DND-41 (cell line): ENCODE data around the gene BCL7A.

Source experiments
- ATAC-seq: fragments of 200-7000 bp; cut with Tn5 transposase; 3 replicates; pipeline ENCODE4 v1.9.1; 2021; ENCODE audit warnings: low read depth; ENCODE audit not compliant: insufficient read depth
- DNase-seq: peaks from one replicate; pipeline ENCODE4 v3.0.0-alpha.2; 2020
- H2AFZ ChIP-seq: 2 replicates; pipeline ENCODE4 v1.6.0; 2012; ENCODE audit warnings: low read depth, low read length
- H3K27ac ChIP-seq: 2 replicates; pipeline ENCODE4 v1.5.1; 2012; ENCODE audit warnings: low read length, inconsistent platforms
- H3K27me3 ChIP-seq: fragments of 200-600 bp; sonication (generic); 2 replicates; pipeline ENCODE4 v1.6.0; 2012; ENCODE audit warnings: low read length, mild to moderate bottlenecking, inconsistent platforms; ENCODE audit not compliant: insufficient read depth, poor library complexity
- H3K36me3 ChIP-seq: 2 replicates; pipeline ENCODE4 v1.5.1; 2012; ENCODE audit warnings: low read length, inconsistent platforms; ENCODE audit not compliant: insufficient read depth
- H3K4me1 ChIP-seq: 2 replicates; pipeline ENCODE4 v1.5.1; 2012; ENCODE audit warnings: mild to moderate bottlenecking, low read length; ENCODE audit not compliant: insufficient read depth
- H3K4me2 ChIP-seq: 2 replicates; pipeline ENCODE4 v1.6.0; 2012; ENCODE audit warnings: mild to moderate bottlenecking, moderate library complexity, low read length, inconsistent platforms; ENCODE audit not compliant: insufficient read depth
- H3K4me3 ChIP-seq, 2 experiments: fragments of 200-600 bp in 1 of 2; shearing (Covaris generic) in 1 of 2; 2 replicates each; pipeline ENCODE4 v1.5.1; 2012 to 2016; ENCODE audit warnings: inconsistent platforms in 2 of 2, low read length in 2 of 2, mild to moderate bottlenecking in 2 of 2, low read depth in 1 of 2, moderate library complexity in 1 of 2
- H3K79me2 ChIP-seq: 2 replicates; pipeline ENCODE4 v1.6.0; 2012; ENCODE audit warnings: low read length, inconsistent platforms; ENCODE audit not compliant: insufficient read depth
- H3K9ac ChIP-seq: 2 replicates; pipeline ENCODE4 v1.6.0; 2012; ENCODE audit warnings: low read depth, mild to moderate bottlenecking, inconsistent platforms, low read length, moderate library complexity
- H3K9me3 ChIP-seq: 2 replicates; pipeline ENCODE4 v1.5.1; 2012; ENCODE audit warnings: low read length, moderate library complexity, mild to moderate bottlenecking, inconsistent platforms; ENCODE audit not compliant: insufficient read depth, severe bottlenecking
- H4K20me1 ChIP-seq: 2 replicates; pipeline ENCODE4 v1.6.0; 2012; ENCODE audit warnings: low read length; ENCODE audit not compliant: insufficient read depth
- EZH2 ChIP-seq: IDR thresholded peaks from 3 replicates; pipeline ENCODE4 v1.6.1; 2012; ENCODE audit warnings: borderline replicate concordance, low read depth, mild to moderate bottlenecking, moderate library complexity, low read length, inconsistent platforms; ENCODE audit not compliant: severe bottlenecking
- TF ChIP-seq, protein P1 (sequence below): IDR thresholded peaks from 2 replicates; pipeline ENCODE4 v1.5.1; 2012; ENCODE audit warnings: borderline replicate concordance, low read length, moderate library complexity, mild to moderate bottlenecking; ENCODE audit not compliant: poor library complexity, severe bottlenecking; ENCODE audit errors: extremely low read depth

Gene BCL7A

DNA sequence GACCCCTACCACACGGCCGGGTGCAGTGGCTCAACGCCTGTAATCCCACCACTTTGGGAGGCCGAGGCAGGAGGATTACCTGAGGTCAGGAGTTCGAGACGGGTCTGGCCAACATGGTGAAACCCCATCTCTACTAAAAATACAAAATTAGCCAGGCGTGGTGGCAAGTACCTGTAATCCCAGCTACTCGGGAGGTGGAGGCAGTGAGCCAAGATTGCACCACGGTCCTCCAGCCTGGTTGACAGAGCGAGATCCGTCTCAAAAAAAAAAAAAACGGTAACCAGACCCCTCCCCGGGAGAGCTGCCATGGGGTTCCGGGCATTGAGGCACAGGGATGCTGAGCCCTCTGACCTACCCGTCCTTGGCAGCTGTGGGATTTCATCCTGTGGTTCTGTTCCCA lies 21.8 kb downstream of the BCL7A start:
- H3K9me3 ChIP-seq: no peaks in the 10 kb centered on the region
- H4K20me1 ChIP-seq: peaks cover 15% of the 10 kb centered on the region; the same call in 1 of the 2 replicates
- H3K4me3 ChIP-seq: no peak overlapping the region
- peaks cover 36% of the 10 kb centered on the region for H3K79me2 ChIP-seq
- no peak overlapping the region for H3K4me2 ChIP-seq
- no peak overlapping the region for H3K9ac ChIP-seq
- no peaks in the 10 kb centered on the region for H3K27me3 ChIP-seq
- H3K27ac ChIP-seq: no peak overlapping the region
- peaks cover 85% of the 10 kb centered on the region for H3K36me3 ChIP-seq
- TF ChIP-seq, protein P1, sequence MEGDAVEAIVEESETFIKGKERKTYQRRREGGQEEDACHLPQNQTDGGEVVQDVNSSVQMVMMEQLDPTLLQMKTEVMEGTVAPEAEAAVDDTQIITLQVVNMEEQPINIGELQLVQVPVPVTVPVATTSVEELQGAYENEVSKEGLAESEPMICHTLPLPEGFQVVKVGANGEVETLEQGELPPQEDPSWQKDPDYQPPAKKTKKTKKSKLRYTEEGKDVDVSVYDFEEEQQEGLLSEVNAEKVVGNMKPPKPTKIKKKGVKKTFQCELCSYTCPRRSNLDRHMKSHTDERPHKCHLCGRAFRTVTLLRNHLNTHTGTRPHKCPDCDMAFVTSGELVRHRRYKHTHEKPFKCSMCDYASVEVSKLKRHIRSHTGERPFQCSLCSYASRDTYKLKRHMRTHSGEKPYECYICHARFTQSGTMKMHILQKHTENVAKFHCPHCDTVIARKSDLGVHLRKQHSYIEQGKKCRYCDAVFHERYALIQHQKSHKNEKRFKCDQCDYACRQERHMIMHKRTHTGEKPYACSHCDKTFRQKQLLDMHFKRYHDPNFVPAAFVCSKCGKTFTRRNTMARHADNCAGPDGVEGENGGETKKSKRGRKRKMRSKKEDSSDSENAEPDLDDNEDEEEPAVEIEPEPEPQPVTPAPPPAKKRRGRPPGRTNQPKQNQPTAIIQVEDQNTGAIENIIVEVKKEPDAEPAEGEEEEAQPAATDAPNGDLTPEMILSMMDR: no peak
- no peak for TF ChIP-seq EZH2
- DNase-seq: no peak
- no peak for ATAC-seq
- no peak overlapping the region for H2AFZ ChIP-seq
- H3K4me1 ChIP-seq: no peaks in the 10 kb centered on the region

DNA sequence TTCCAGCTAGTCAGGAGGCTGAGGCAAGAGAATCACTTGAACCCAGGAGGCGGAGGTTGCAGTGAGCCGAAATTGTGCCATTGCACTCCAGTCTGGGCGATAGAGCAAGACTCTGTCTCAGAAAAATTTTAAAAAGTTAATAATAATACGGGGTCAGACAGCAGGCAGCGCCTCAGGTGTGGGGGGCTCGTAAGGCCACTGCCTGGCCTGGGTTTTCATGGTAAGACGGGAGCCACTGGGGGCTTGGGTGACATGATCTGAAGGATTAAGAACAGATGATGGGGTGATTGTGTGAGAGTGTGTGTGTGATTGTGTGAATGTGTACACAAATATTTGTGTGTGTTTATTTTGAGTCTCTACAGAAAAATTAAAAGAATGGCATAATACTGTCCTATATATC lies 23.6 kb downstream of the BCL7A start:
- H3K27ac ChIP-seq: no peak overlapping the region
- no peak for ATAC-seq
- H3K4me1 ChIP-seq: no peaks in the 10 kb centered on the region
- H3K9me3 ChIP-seq: no peaks in the 10 kb centered on the region
- peaks cover 86% of the 10 kb centered on the region for H3K36me3 ChIP-seq
- no peaks in the 10 kb centered on the region for H3K27me3 ChIP-seq
- peaks cover 19% of the 10 kb centered on the region; the same call in 1 of the 2 replicates for H4K20me1 ChIP-seq
- no peak overlapping the region for H3K4me2 ChIP-seq
- TF ChIP-seq EZH2: no peak
- TF ChIP-seq, protein P1: no peak
- no peak overlapping the region for H2AFZ ChIP-seq
- H3K79me2 ChIP-seq: peaks cover 30% of the 10 kb centered on the region
- no peak overlapping the region for H3K4me3 ChIP-seq
- no peak overlapping the region for H3K9ac ChIP-seq
- no peak for DNase-seq

DNA sequence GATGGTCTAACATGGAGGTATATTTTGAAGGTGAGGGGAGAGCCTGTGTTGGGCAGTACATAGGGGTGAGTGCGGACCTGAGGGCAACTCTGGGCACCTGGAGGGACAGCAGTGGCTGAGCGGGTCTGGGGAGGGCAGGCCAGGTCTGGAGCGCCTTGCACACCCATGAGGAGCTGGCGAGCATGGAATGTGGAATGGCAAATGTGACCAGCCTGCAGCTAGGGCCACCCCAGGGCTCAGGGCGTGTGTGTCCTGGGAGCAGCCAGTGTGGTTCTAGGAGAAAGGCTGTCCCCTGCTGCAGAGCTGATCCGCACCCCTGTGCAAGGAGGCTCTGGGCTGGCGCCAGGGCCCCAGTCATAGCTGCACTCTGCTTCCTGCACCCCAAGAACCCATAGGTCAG lies 24.5 kb downstream of the BCL7A start:
- peaks cover 16% of the 10 kb centered on the region for H4K20me1 ChIP-seq
- H3K4me1 ChIP-seq: no peaks in the 10 kb centered on the region
- peaks cover 26% of the 10 kb centered on the region for H3K79me2 ChIP-seq
- TF ChIP-seq EZH2: no peak
- TF ChIP-seq, protein P1: no peak
- H3K9me3 ChIP-seq: no peaks in the 10 kb centered on the region
- H3K27me3 ChIP-seq: no peaks in the 10 kb centered on the region
- no peak overlapping the region for H2AFZ ChIP-seq
- no peak overlapping the region for H3K4me2 ChIP-seq
- no peak overlapping the region for H3K4me3 ChIP-seq
- H3K36me3 ChIP-seq: peaks cover 86% of the 10 kb centered on the region
- no peak overlapping the region for H3K27ac ChIP-seq
- no peak overlapping the region for H3K9ac ChIP-seq
- DNase-seq: no peak
- ATAC-seq: no peak

DNA sequence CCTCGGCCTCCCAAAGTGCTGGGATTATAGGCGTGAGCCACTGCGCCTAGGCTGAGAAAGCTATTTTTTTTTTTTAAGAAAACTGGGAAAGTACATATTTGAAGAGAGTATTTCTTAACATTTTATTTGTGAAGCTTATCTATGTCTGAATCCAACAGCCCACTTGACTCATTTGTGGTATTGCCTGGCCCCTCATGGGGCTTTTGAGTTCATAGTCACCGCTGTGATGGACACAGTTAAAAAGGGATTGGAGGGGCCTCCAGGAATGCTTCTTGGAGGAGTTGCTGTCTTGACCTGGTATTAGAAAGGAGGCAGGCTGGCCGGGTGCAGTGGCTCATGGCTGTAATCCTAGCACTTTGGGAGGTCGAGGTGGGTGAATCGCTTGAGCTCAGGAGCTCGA lies 26.5 kb downstream of the BCL7A start:
- Histone ChIP-seq H3K27ac (no peak overlapping the region), H4K20me1 (peaks cover 17% of the 10 kb centered on the region), H3K79me2 (peaks cover 12% of the 10 kb centered on the region), H3K4me2 (no peak overlapping the region), H2AFZ (no peak overlapping the region), H3K4me1 (no peaks in the 10 kb centered on the region), H3K36me3 (peaks cover 77% of the 10 kb centered on the region), H3K9me3 (no peaks in the 10 kb centered on the region), H3K4me3 (no peak overlapping the region), H3K9ac (no peak overlapping the region), H3K27me3 (no peaks in the 10 kb centered on the region)
- DNase-seq: no peak
- TF ChIP-seq, protein P1: no peak
- TF ChIP-seq EZH2: no peak
- ATAC-seq: no peak
